ENCODE measurements around the gene PKN1.

- no peak for TF ChIP-seq POLR2A (IDR thresholded peaks at IDR 0.05)
- TF ChIP-seq POLR2AphosphoS5 (IDR thresholded peaks at IDR 0.05): no peak
- TF ChIP-seq CTCF (IDR thresholded peaks at IDR 0.05): no peak
- no peak for TF ChIP-seq EP300 (IDR thresholded peaks at IDR 0.05)
These were observed 38.5 kb downstream of the PKN1 start for GRCh38 chr19:14471436-14472187.
